RWPE2 (cell line): ENCODE data around the gene SMG9.

Experiments
- ATAC-seq: fragments of 200-7000 bp; cut with Tn5 transposase; 3 replicates; pipeline ENCODE4 v1.9.1; 2021; ENCODE audit warnings: low read depth
- DNase-seq: peaks from one replicate; pipeline ENCODE4 v3.0.0-alpha.2; 2020; ENCODE audit warnings: low spot score
- H3K27ac ChIP-seq: fragments of 450-650 bp; 2 replicates; pipeline ENCODE4 v1.5.1; 2017; ENCODE audit warnings: mild to moderate bottlenecking; ENCODE audit not compliant: poor library complexity, severe bottlenecking
- H3K27me3 ChIP-seq: fragments of 250-450 bp; sonication (Bioruptor Pico); 2 replicates; pipeline ENCODE4 v1.5.1; 2021; ENCODE audit warnings: mild to moderate bottlenecking, moderate library complexity; ENCODE audit not compliant: insufficient read depth, poor library complexity, severe bottlenecking
- H3K36me3 ChIP-seq: fragments of 250-450 bp; sonication (Bioruptor Pico); 2 replicates; pipeline ENCODE4 v1.5.1; 2020; ENCODE audit warnings: low read depth, mild to moderate bottlenecking, moderate library complexity
- H3K4me1 ChIP-seq: fragments of 250-450 bp; sonication (Bioruptor Pico); 2 replicates; pipeline ENCODE4 v1.5.1; 2021; ENCODE audit warnings: mild to moderate bottlenecking, moderate library complexity; ENCODE audit not compliant: insufficient read depth, poor library complexity, severe bottlenecking
- H3K4me3 ChIP-seq: fragments of 250-450 bp; sonication (Bioruptor Pico); 2 replicates; pipeline ENCODE4 v1.5.1; 2021; ENCODE audit warnings: mild to moderate bottlenecking, moderate library complexity; ENCODE audit not compliant: severe bottlenecking
- H3K9me3 ChIP-seq: fragments of 250-450 bp; sonication (Bioruptor Pico); 2 replicates; pipeline ENCODE4 v1.5.1; 2021; ENCODE audit warnings: mild to moderate bottlenecking, moderate library complexity; ENCODE audit not compliant: severe bottlenecking
- CTCF ChIP-seq: fragments of 450-650 bp; IDR thresholded peaks from one replicate; pipeline ENCODE4 v1.5.1; 2017; ENCODE audit warnings: mild to moderate bottlenecking, moderate library complexity; ENCODE audit not compliant: poor library complexity, severe bottlenecking

The SMG9 gene

GRCh38 chr19:43755256-43755801, 567 bp upstream of the SMG9 start:
- no peak for DNase-seq
- Histone ChIP-seq H3K36me3 (peaks cover 30% of the 10 kb centered on the region), H3K27me3 (no peaks in the 10 kb centered on the region), H3K27ac (peak overlapping the region; percentile 97), H3K4me3 (peak overlapping the region; percentile 58), H3K9me3 (no peaks in the 10 kb centered on the region), H3K4me1 (peaks cover 58% of the 10 kb centered on the region)
- ATAC-seq: no peak
- TF ChIP-seq CTCF: no peak

GRCh38 chr19:43754253-43754502, 584 bp downstream of the SMG9 start:
- H3K4me1 ChIP-seq: peaks cover 47% of the 10 kb centered on the region
- peaks cover 42% of the 10 kb centered on the region for H3K36me3 ChIP-seq
- peak overlapping the region; percentile 58 for H3K4me3 ChIP-seq
- no peaks in the 10 kb centered on the region for H3K9me3 ChIP-seq
- ATAC-seq: peak; percentile 2; the same call in 2 of the 3 replicates
- TF ChIP-seq CTCF: no peak
- H3K27me3 ChIP-seq: no peaks in the 10 kb centered on the region
- peak overlapping the region; percentile 97 for H3K27ac ChIP-seq
- no peak for DNase-seq

- Histone ChIP-seq H3K4me1 (peaks cover 29% of the 10 kb centered on the region), H3K9me3 (no peaks in the 10 kb centered on the region), H3K4me3 (no peak overlapping the region), H3K27me3 (no peaks in the 10 kb centered on the region), H3K36me3 (peaks cover 57% of the 10 kb centered on the region), H3K27ac (peak overlapping the region; percentile 97)
- ATAC-seq (no peak), DNase-seq (no peak)
- no peak for TF ChIP-seq CTCF
Observed at GRCh38 chr19:43752287-43752875, 2.4 kb downstream of the SMG9 start.

- Histone ChIP-seq H3K9me3 (no peaks in the 10 kb centered on the region), H3K4me1 (peaks cover 22% of the 10 kb centered on the region), H3K27ac (no peak overlapping the region), H3K4me3 (no peak overlapping the region), H3K36me3 (peaks cover 64% of the 10 kb centered on the region), H3K27me3 (no peaks in the 10 kb centered on the region)
- ATAC-seq: no peak
- DNase-seq: no peak
- no peak for TF ChIP-seq CTCF
Observed at GRCh38 chr19:43751466-43752220, 3.1 kb downstream of the SMG9 start.

GRCh38 chr19:43749898-43750297, 4.9 kb downstream of the SMG9 start:
- Histone ChIP-seq H3K36me3 (peaks cover 73% of the 10 kb centered on the region), H3K9me3 (no peaks in the 10 kb centered on the region), H3K4me3 (no peak overlapping the region), H3K27ac (no peak overlapping the region), H3K27me3 (no peaks in the 10 kb centered on the region), H3K4me1 (peaks cover 8% of the 10 kb centered on the region)
- ATAC-seq (no peak), DNase-seq (no peak)
- TF ChIP-seq CTCF: no peak
